H9 (cell line): ENCODE results near the gene KANSL1. TPM values are rescaled to one million over a fixed set of nuclear protein-coding genes. Genes with fewer than 3 reads are reported as not detected.

Experiments used
- DNase-seq: peaks from one replicate; pipeline ENCODE4 v3.0.0-alpha.2; 2017
- H2AFZ ChIP-seq: one replicate; pipeline ENCODE4 v1.6.1; 2013; ENCODE audit warnings: mild to moderate bottlenecking, low read length, control low read depth, moderate library complexity
- H2AK5ac ChIP-seq: 2 replicates; pipeline ENCODE4 v1.6.1; 2013; ENCODE audit warnings: low read length, control low read depth, mixed read lengths; ENCODE audit not compliant: insufficient read length
- H2BK120ac ChIP-seq: one replicate; pipeline ENCODE4 v1.6.1; 2013; ENCODE audit warnings: low read depth, mild to moderate bottlenecking, low read length, control low read depth, inconsistent platforms; ENCODE audit not compliant: poor library complexity, severe bottlenecking
- H2BK12ac ChIP-seq: 2 replicates; pipeline ENCODE4 v1.6.1; 2013; ENCODE audit warnings: low read length, control low read depth, mixed read lengths, low read depth; ENCODE audit not compliant: insufficient read length
- H2BK15ac ChIP-seq: 2 replicates; pipeline ENCODE4 v1.6.1; 2013; ENCODE audit warnings: low read depth, low read length, control low read depth
- H2BK20ac ChIP-seq: one replicate; pipeline ENCODE4 v1.6.1; 2013; ENCODE audit warnings: low read depth, mild to moderate bottlenecking, low read length, control low read depth, inconsistent platforms; ENCODE audit not compliant: poor library complexity, severe bottlenecking
- H2BK5ac ChIP-seq: 2 replicates; pipeline ENCODE4 v1.6.1; 2013; ENCODE audit warnings: low read length, control low read depth, mixed read lengths; ENCODE audit not compliant: insufficient read length
- H3K14ac ChIP-seq: 2 replicates; pipeline ENCODE4 v1.6.1; 2013; ENCODE audit warnings: low read length, control low read depth; ENCODE audit not compliant: insufficient read depth
- H3K18ac ChIP-seq: 2 replicates; pipeline ENCODE4 v1.6.1; 2013; ENCODE audit warnings: low read depth, mild to moderate bottlenecking, mixed read lengths, low read length, control low read depth; ENCODE audit not compliant: insufficient read length
- H3K23ac ChIP-seq: 2 replicates; pipeline ENCODE4 v1.6.1; 2013; ENCODE audit warnings: low read length, control low read depth, mixed read lengths, low read depth; ENCODE audit not compliant: insufficient read length
- H3K23me2 ChIP-seq: 2 replicates; pipeline ENCODE4 v1.6.1; 2013; ENCODE audit warnings: low read depth, mild to moderate bottlenecking, mixed read lengths, low read length, control low read depth; ENCODE audit not compliant: insufficient read length, poor library complexity, severe bottlenecking
- H3K27ac ChIP-seq: 2 replicates; pipeline ENCODE4 v1.5.1; 2013; ENCODE audit warnings: low read length, control low read depth, mixed read lengths, low read depth; ENCODE audit not compliant: insufficient read length
- H3K27me3 ChIP-seq: 2 replicates; pipeline ENCODE4 v1.6.1; 2013; ENCODE audit warnings: low read length, control low read depth, inconsistent platforms; ENCODE audit not compliant: insufficient read depth
- H3K4ac ChIP-seq: 2 replicates; pipeline ENCODE4 v1.6.1; 2013; ENCODE audit warnings: low read depth, mild to moderate bottlenecking, control low read depth, inconsistent platforms, low read length, moderate library complexity
- H3K4me1 ChIP-seq: 2 replicates; pipeline ENCODE4 v1.6.1; 2013; ENCODE audit warnings: low read length, control low read depth, inconsistent platforms; ENCODE audit not compliant: insufficient read depth
- H3K4me2 ChIP-seq: 2 replicates; pipeline ENCODE4 v1.6.1; 2013; ENCODE audit warnings: low read length, control low read depth, mixed read lengths; ENCODE audit not compliant: insufficient read length, insufficient read depth
- H3K56ac ChIP-seq: 2 replicates; pipeline ENCODE4 v1.6.1; 2013; ENCODE audit warnings: low read depth, mild to moderate bottlenecking, mixed read lengths, low read length, control low read depth; ENCODE audit not compliant: insufficient read length
- H3K79me1 ChIP-seq: 2 replicates; pipeline ENCODE4 v1.6.1; 2013; ENCODE audit warnings: low read depth, mild to moderate bottlenecking, moderate library complexity, low read length, control low read depth, inconsistent platforms; ENCODE audit not compliant: insufficient read depth, poor library complexity, severe bottlenecking
- H3K79me2 ChIP-seq: 2 replicates; pipeline ENCODE4 v1.6.1; 2013; ENCODE audit warnings: low read length, control low read depth, inconsistent platforms; ENCODE audit not compliant: insufficient read depth
- H3K9ac ChIP-seq: 2 replicates; pipeline ENCODE4 v1.6.1; 2013; ENCODE audit warnings: low read length, control low read depth, mixed read lengths; ENCODE audit not compliant: insufficient read length; ENCODE audit errors: extremely low read depth
- H3K9me3 ChIP-seq: one replicate; pipeline ENCODE4 v1.6.1; 2013; ENCODE audit warnings: low read depth, low read length, inconsistent platforms; ENCODE audit not compliant: control insufficient read depth
- H3T11ph ChIP-seq: one replicate; pipeline ENCODE4 v1.6.1; 2013; ENCODE audit warnings: mild to moderate bottlenecking, low read length, control low read depth, inconsistent platforms
- H4K20me1 ChIP-seq: one replicate; pipeline ENCODE4 v1.6.1; 2013; ENCODE audit not compliant: control insufficient read depth, insufficient read length, insufficient read depth
- H4K5ac ChIP-seq: 2 replicates; pipeline ENCODE4 v1.6.1; 2013; ENCODE audit warnings: low read depth, mild to moderate bottlenecking, mixed read lengths, low read length, control low read depth; ENCODE audit not compliant: insufficient read length
- H4K8ac ChIP-seq: replicated peaks from 2 replicates; pipeline ENCODE4 v1.6.1; 2013; ENCODE audit warnings: low read length, control low read depth, mixed read lengths, low read depth; ENCODE audit not compliant: insufficient read length
- H4K91ac ChIP-seq: 2 replicates; pipeline ENCODE4 v1.6.1; 2013; ENCODE audit warnings: low read depth, mild to moderate bottlenecking, moderate library complexity, mixed read lengths, low read length, control low read depth; ENCODE audit not compliant: insufficient read length
- H3K27ac Mint-ChIP-seq, 3 experiments: 2 replicates in 2 of 3; 3 replicates in 1 of 3; pipeline ENCODE4 v1.8.0; 2020 to 2021; ENCODE audit warnings: mixed read lengths in 3 of 3, mild to moderate bottlenecking in 1 of 3, moderate library complexity in 1 of 3
- H3K27me3 Mint-ChIP-seq: 2 replicates; pipeline ENCODE4 v1.8.0; 2021; ENCODE audit warnings: low read depth, mild to moderate bottlenecking, moderate library complexity, mixed read lengths
- H3K36me3 Mint-ChIP-seq, 3 experiments: 2 replicates in 2 of 3; 3 replicates in 1 of 3; pipeline ENCODE4 v1.8.0; 2020 to 2021; ENCODE audit warnings: low read depth in 3 of 3, mixed read lengths in 3 of 3; ENCODE audit not compliant: insufficient read depth in 1 of 3
- H3K4me1 Mint-ChIP-seq, 2 experiments: 2 replicates each; pipeline ENCODE4 v1.8.0; 2020; ENCODE audit warnings: mixed read lengths in 2 of 2
- H3K4me3 Mint-ChIP-seq, 2 experiments: 2 replicates in 1 of 2; 3 replicates in 1 of 2; pipeline ENCODE4 v1.8.0; 2020 to 2021; ENCODE audit warnings: mild to moderate bottlenecking in 2 of 2, mixed read lengths in 2 of 2, moderate library complexity in 1 of 2
- H3K9me3 Mint-ChIP-seq, 2 experiments: 2 replicates in 1 of 2; 3 replicates in 1 of 2; pipeline ENCODE4 v1.8.0; 2020; ENCODE audit warnings: mild to moderate bottlenecking in 2 of 2, mixed read lengths in 2 of 2, moderate library complexity in 1 of 2
- CTCF ChIP-seq: fragments of 200-600 bp; sonication (generic); conservative IDR thresholded peaks from 3 replicates; pipeline ENCODE4 v1.8.0; 2021; ENCODE audit warnings: antibody characterized with exemption, mild to moderate bottlenecking
- WGBS: extraction: QIAGEN DNeasy Blood & Tissue Kit; methylation state at CpG from one replicate; pipeline ENCODE4 v1.1.7; 2013; ENCODE audit warnings: missing lambda C conversion rate, low lambda C conversion rate, mixed read lengths; ENCODE audit not compliant: insufficient read length; ENCODE audit errors: extremely low coverage; 5-methylcytosine and 5-hydroxymethylcytosine counted together
- total RNA-seq: library from RNA; stranded (reverse); gene quantifications from 2 replicates; pipeline ENCODE4 v1.2.1, GENCODE V29; 2021

The KANSL1 gene
- total RNA-seq, 1 experiment from 2014 or later: 114 TPM

- H3K9me3 ChIP-seq: no peaks in the 10 kb centered on the region
- H3K18ac ChIP-seq: no peak overlapping the region
- no peak overlapping the region for H3T11ph ChIP-seq
- H3K36me3 Mint-ChIP-seq: no peaks in the 10 kb centered on the region; a peak in 1 of 7 replicates
- no peaks in the 10 kb centered on the region for H3K79me2 ChIP-seq
- H2AK5ac ChIP-seq: no peak overlapping the region
- no peak overlapping the region for H3K4ac ChIP-seq
- no peaks in the 10 kb centered on the region for H3K23me2 ChIP-seq
- H4K8ac ChIP-seq: no peak overlapping the region
- whole genome bisulfite sequencing: no CpG with 5 or more reads among the region's 11 CpGs
- TF ChIP-seq CTCF: no peak
- no peak overlapping the region for H3K4me3 Mint-ChIP-seq
- no peaks in the 10 kb centered on the region for H3K9me3 Mint-ChIP-seq
- no peak overlapping the region for H4K5ac ChIP-seq
- no peak overlapping the region for H2BK12ac ChIP-seq
- H2BK15ac ChIP-seq: no peak overlapping the region
- no peaks in the 10 kb centered on the region for H3K27me3 ChIP-seq
- no peak overlapping the region for H2BK20ac ChIP-seq
- no peak overlapping the region for H2BK5ac ChIP-seq
- no peak overlapping the region for H3K56ac ChIP-seq
- H3K4me2 ChIP-seq: no peak overlapping the region
- no peak overlapping the region for H4K91ac ChIP-seq
- H3K27ac Mint-ChIP-seq: peak overlapping the region in 1 of 3 experiments; percentile 15; a peak in 1 of 7 replicates
- no peak overlapping the region for H3K27ac ChIP-seq
- H3K79me1 ChIP-seq: no peaks in the 10 kb centered on the region
- no peak overlapping the region for H3K9ac ChIP-seq
- no peak overlapping the region for H3K23ac ChIP-seq
- H3K14ac ChIP-seq: no peak overlapping the region
- no peaks in the 10 kb centered on the region for H3K4me1 ChIP-seq
- H3K27me3 Mint-ChIP-seq: peaks cover 2% of the 10 kb centered on the region
- DNase-seq: no peak
- H2BK120ac ChIP-seq: no peak overlapping the region
- 0 out of 4 replicates have a peak, but pooled peaks cover 0 to 6% of the 10 kb centered on the region in 2 experiments for H3K4me1 Mint-ChIP-seq
- H2AFZ ChIP-seq: no peak overlapping the region
- no peaks in the 10 kb centered on the region for H4K20me1 ChIP-seq
Measured at GRCh38 chr17:46012506-46013079, 180.6 kb downstream of the KANSL1 start.
